ENCODE results near the gene NKAIN2.

The NKAIN2 gene

GRCh38 chr6:124741341-124741740, 937.7 kb downstream of the NKAIN2 start:
- no peak for DNase-seq (ENCODE audit: low read depth in 2 of 3, low spot score in 2 of 3)

- DNase-seq (ENCODE audit: low read depth in 2 of 3, low spot score in 2 of 3) = no peak
Observed at GRCh38 chr6:124742971-124743370, 939.3 kb downstream of the NKAIN2 start.

- DNase-seq (ENCODE audit: low read depth in 2 of 3, low spot score in 2 of 3) = no peak
Observed at GRCh38 chr6:124743420-124743819, 939.8 kb downstream of the NKAIN2 start.

GRCh38 chr6:124747349-124747748, 943.7 kb downstream of the NKAIN2 start:
- no peak for DNase-seq (ENCODE audit: low read depth in 2 of 3, low spot score in 2 of 3)

- no peak for DNase-seq (ENCODE audit: low read depth in 2 of 3, low spot score in 2 of 3)
Observed at GRCh38 chr6:124748778-124749177, 945.1 kb downstream of the NKAIN2 start.

- no peak for DNase-seq (ENCODE audit: low read depth in 2 of 3, low spot score in 2 of 3)
Observed at GRCh38 chr6:124753001-124753400, 949.3 kb downstream of the NKAIN2 start.

- no peak for DNase-seq (ENCODE audit: low read depth in 2 of 3, low spot score in 2 of 3)
Observed at GRCh38 chr6:124753562-124754105, 950.0 kb downstream of the NKAIN2 start.

- no peak for DNase-seq (ENCODE audit: low read depth in 2 of 3, low spot score in 2 of 3)
Observed at GRCh38 chr6:124755321-124755720, 951.7 kb downstream of the NKAIN2 start.

GRCh38 chr6:124757560-124757959, 953.9 kb downstream of the NKAIN2 start:
- no peak for DNase-seq (ENCODE audit: low read depth in 2 of 3, low spot score in 2 of 3)

- DNase-seq (ENCODE audit: low read depth in 2 of 3, low spot score in 2 of 3) = no peak
Observed at GRCh38 chr6:124758663-124759062, 955.0 kb downstream of the NKAIN2 start.

- no peak for DNase-seq (ENCODE audit: low read depth in 2 of 3, low spot score in 2 of 3)
Observed at GRCh38 chr6:124765280-124765679, 961.6 kb downstream of the NKAIN2 start.

GRCh38 chr6:124768224-124768623, 964.6 kb downstream of the NKAIN2 start:
- no peak for DNase-seq (ENCODE audit: low read depth in 2 of 3, low spot score in 2 of 3)

GRCh38 chr6:124769811-124770544, 966.3 kb downstream of the NKAIN2 start:
- no peak for DNase-seq (ENCODE audit: low read depth in 2 of 3, low spot score in 2 of 3)

- DNase-seq (ENCODE audit: low read depth in 2 of 3, low spot score in 2 of 3) = no peak
Observed at GRCh38 chr6:124770784-124771183, 967.1 kb downstream of the NKAIN2 start.

- no peak for DNase-seq (ENCODE audit: low read depth in 2 of 3, low spot score in 2 of 3)
Observed at GRCh38 chr6:124772733-124773319, 969.2 kb downstream of the NKAIN2 start.

GRCh38 chr6:124775121-124775520, 971.5 kb downstream of the NKAIN2 start:
- DNase-seq (ENCODE audit: low read depth in 2 of 3, low spot score in 2 of 3) = no peak

GRCh38 chr6:124777863-124778262, 974.2 kb downstream of the NKAIN2 start:
- DNase-seq (ENCODE audit: low read depth in 2 of 3, low spot score in 2 of 3) = no peak

GRCh38 chr6:124780623-124781022, 977.0 kb downstream of the NKAIN2 start:
- no peak for DNase-seq (ENCODE audit: low read depth in 2 of 3, low spot score in 2 of 3)

GRCh38 chr6:124783344-124783743, 979.7 kb downstream of the NKAIN2 start:
- DNase-seq (ENCODE audit: low read depth in 2 of 3, low spot score in 2 of 3) = no peak

- DNase-seq (ENCODE audit: low read depth in 2 of 3, low spot score in 2 of 3) = no peak
Observed at GRCh38 chr6:124791156-124791555, 987.5 kb downstream of the NKAIN2 start.

- DNase-seq (ENCODE audit: low read depth in 2 of 3, low spot score in 2 of 3) = no peak
Observed at GRCh38 chr6:124792386-124792785, 988.7 kb downstream of the NKAIN2 start.

GRCh38 chr6:124793398-124793797, 989.7 kb downstream of the NKAIN2 start:
- DNase-seq (ENCODE audit: low read depth in 2 of 3, low spot score in 2 of 3) = no peak
